Osteocyte (in vitro differentiated cells): Measurements from ENCODE around the gene CORO2B. TPM values are rescaled to one million over a fixed set of nuclear protein-coding genes. Genes with fewer than 3 reads are reported as not detected.

Experiments
- DNase-seq: peaks from one replicate; pipeline ENCODE4 v3.0.0; 2021; ENCODE audit warnings: mixed read lengths; ENCODE audit not compliant: unreplicated experiment; ENCODE audit errors: extremely low spot score
- H3K27ac Mint-ChIP-seq: one replicate; pipeline ENCODE4 v1.8.0; 2021; ENCODE audit warnings: mild to moderate bottlenecking, mixed read lengths; ENCODE audit not compliant: unreplicated experiment
- H3K27me3 Mint-ChIP-seq: one replicate; pipeline ENCODE4 v1.8.0; 2021; ENCODE audit warnings: mixed read lengths; ENCODE audit not compliant: unreplicated experiment
- H3K36me3 Mint-ChIP-seq: one replicate; pipeline ENCODE4 v1.8.0; 2021; ENCODE audit warnings: mixed read lengths; ENCODE audit not compliant: unreplicated experiment
- H3K4me1 Mint-ChIP-seq: one replicate; pipeline ENCODE4 v1.8.0; 2021; ENCODE audit warnings: mixed read lengths; ENCODE audit not compliant: unreplicated experiment
- H3K4me3 Mint-ChIP-seq: one replicate; pipeline ENCODE4 v1.8.0; 2021; ENCODE audit warnings: mild to moderate bottlenecking, moderate library complexity, mixed read lengths; ENCODE audit not compliant: unreplicated experiment
- H3K9me3 Mint-ChIP-seq: one replicate; pipeline ENCODE4 v1.8.0; 2021; ENCODE audit warnings: mixed read lengths; ENCODE audit not compliant: unreplicated experiment
- CTCF ChIP-seq: fragments of 200-600 bp; sonication (generic); IDR thresholded peaks from 2 replicates; pipeline ENCODE4 v1.5.0; 2021; ENCODE audit warnings: antibody characterized with exemption, mild to moderate bottlenecking, moderate library complexity
- total RNA-seq: library from RNA; stranded (reverse); gene quantifications from 2 replicates; pipeline ENCODE4 v1.2.1, GENCODE V29; 2021

CORO2B gene
- total RNA-seq, 1 donor from 2014 or later, result 22.6 TPM

GRCh38 chr15:68551296-68551635 lies 27.5 kb upstream of the CORO2B start:
- H3K9me3 Mint-ChIP-seq, result no peaks in the 10 kb centered on the region
- no peak for DNase-seq

GRCh38 chr15:68552344-68552743 lies 26.4 kb upstream of the CORO2B start:
- Mint-ChIP-seq H3K27me3 (no peaks in the 10 kb centered on the region), H3K9me3 (no peaks in the 10 kb centered on the region), H3K36me3 (peaks cover 2% of the 10 kb centered on the region), H3K4me3 (no peak overlapping the region), H3K27ac (peak overlapping the region; percentile 61), H3K4me1 (peaks cover 34% of the 10 kb centered on the region)
- no peak for DNase-seq
- no peak for TF ChIP-seq CTCF

More at GRCh38 chr15:68551296-68551635, 27.5 kb upstream of the CORO2B start:
- no peak overlapping the region for H3K4me3 Mint-ChIP-seq
- H3K27ac Mint-ChIP-seq, result no peak overlapping the region
- peaks cover 37% of the 10 kb centered on the region for H3K4me1 Mint-ChIP-seq
- peaks cover 2% of the 10 kb centered on the region for H3K36me3 Mint-ChIP-seq
- H3K27me3 Mint-ChIP-seq, result no peaks in the 10 kb centered on the region
- TF ChIP-seq CTCF, result no peak

- H3K4me1 Mint-ChIP-seq, result peaks cover 34% of the 10 kb centered on the region
These were observed 26.0 kb upstream of the CORO2B start for GRCh38 chr15:68552773-68553172.

GRCh38 chr15:68553314-68553993 lies 25.3 kb upstream of the CORO2B start:
- Mint-ChIP-seq H3K27me3 (no peaks in the 10 kb centered on the region), H3K36me3 (no peaks in the 10 kb centered on the region), H3K9me3 (no peaks in the 10 kb centered on the region), H3K27ac (peak overlapping the region; percentile 61), H3K4me1 (peaks cover 35% of the 10 kb centered on the region), H3K4me3 (no peak overlapping the region)
- no peak for TF ChIP-seq CTCF
- DNase-seq, result peak; percentile 65

More at GRCh38 chr15:68552773-68553172, 26.0 kb upstream of the CORO2B start:
- DNase-seq, result peak; percentile 82
- no peak for TF ChIP-seq CTCF
- Mint-ChIP-seq H3K4me3 (no peak overlapping the region), H3K9me3 (no peaks in the 10 kb centered on the region), H3K36me3 (no peaks in the 10 kb centered on the region), H3K27me3 (no peaks in the 10 kb centered on the region), H3K27ac (peak overlapping the region; percentile 61)

- peak; percentile 87 for DNase-seq
- Mint-ChIP-seq H3K4me3 (no peak overlapping the region), H3K36me3 (no peaks in the 10 kb centered on the region), H3K9me3 (no peaks in the 10 kb centered on the region), H3K27ac (no peak overlapping the region), H3K4me1 (peaks cover 41% of the 10 kb centered on the region), H3K27me3 (no peaks in the 10 kb centered on the region)
- peak; percentile 81 for TF ChIP-seq CTCF
These were observed 24.6 kb upstream of the CORO2B start for GRCh38 chr15:68553994-68554720.
